HG03139 (cell line): ENCODE measurements around the gene PLA2G2D.

ENCODE experiments used
- ATAC-seq: cut with Tn5 transposase; IDR thresholded peaks from one replicate; pipeline ENCODE4 v1.9.1; 2021; ENCODE audit not compliant: unreplicated experiment

Gene PLA2G2D

DNA sequence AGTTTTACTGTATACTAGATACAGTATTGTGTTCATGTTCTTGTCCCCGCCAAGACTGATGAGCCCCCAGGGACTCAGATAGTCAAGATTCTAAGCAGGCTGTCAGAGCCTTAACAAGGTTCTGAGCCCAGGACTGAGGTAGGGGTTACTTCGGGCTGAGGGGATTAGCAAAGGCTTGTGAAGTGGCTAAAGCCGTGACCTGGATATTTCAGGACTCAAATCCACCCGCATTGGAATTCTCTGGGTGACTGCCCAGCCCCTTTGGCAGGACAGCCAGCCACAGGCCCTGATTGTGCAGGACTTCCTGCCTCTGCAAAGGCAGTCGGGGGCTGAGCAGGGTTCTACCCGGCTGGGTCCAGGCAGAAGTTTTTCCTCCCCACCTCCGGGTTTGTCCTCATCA is 49.5 kb downstream of the PLA2G2D start, which contains the start of gene PLA2G5:
PLA2G5 (plus strand) TSS at position 321 of the 400 bp plus-strand sequence. CDS start 14,637 bp downstream, outside the sequence.
- no peak for ATAC-seq

DNA sequence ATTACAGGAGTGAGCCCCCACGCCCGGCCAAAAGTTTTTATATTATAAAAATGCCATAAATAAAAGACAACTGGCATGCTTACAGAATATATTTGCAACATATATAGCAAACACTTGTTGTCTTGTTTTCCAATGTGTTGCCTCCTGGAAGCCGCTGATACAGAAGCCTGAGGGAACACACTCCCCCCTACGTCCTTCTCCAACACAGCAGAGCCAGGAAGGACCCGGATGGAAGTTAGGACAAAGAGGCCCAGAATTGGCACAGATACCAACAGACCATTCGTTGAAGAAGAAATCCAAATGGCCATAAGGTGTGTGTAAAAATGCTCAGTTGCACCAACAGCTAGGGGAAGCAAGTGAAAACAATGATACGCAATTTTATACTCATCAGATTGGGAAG is 50.6 kb downstream of the PLA2G2D start:
- ATAC-seq = no peak

DNA sequence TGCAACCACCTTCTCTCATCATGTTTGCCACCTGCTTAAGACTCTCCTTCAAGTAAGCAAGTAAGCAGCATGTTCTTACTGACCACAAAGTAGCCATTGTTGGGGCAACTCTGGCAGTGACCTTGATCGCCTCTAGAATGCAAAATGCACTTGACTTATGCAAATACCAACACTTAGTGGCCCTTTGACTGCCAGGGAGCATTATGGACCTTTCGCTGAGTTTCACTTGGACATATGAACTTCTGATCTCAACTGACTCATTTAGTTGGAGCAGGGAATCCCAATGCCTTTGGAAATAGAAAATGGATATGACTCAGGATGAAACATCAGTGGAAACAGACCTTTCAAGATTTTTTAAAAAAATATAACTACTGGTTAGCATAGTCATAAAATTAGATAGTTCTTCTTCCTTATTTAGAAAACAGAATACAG is 55.5 kb downstream of the PLA2G2D start:
- ATAC-seq = no peak
